SK-N-SH (cell line): Measurements from ENCODE around the gene LARGE1. TPM values are rescaled to one million over a fixed set of nuclear protein-coding genes. Genes with fewer than 3 reads are reported as not detected.

Experiments
- CTCF ChIA-PET: fragments of 300-600, 350-600 bp; formaldehyde crosslinking; extraction: SDS; loops from one replicate; lab custom pipeline; 2021; lab: Yijun Ruan, JAX
- POLR2A ChIA-PET: fragments of 350-600 bp; sonication (Branson Sonifier 250); formaldehyde crosslinking; extraction: SDS; loops from one replicate; lab custom pipeline; 2020; ENCODE audit warnings: antibody characterized with exemption, inconsistent platforms; lab: Yijun Ruan, JAX
- DNase-seq: peaks from one replicate; pipeline ENCODE4 v3.0.0; 2012
- H2AFZ ChIP-seq: fragments of 200-600 bp; sonication (generic); 2 replicates; pipeline ENCODE4 v1.8.1; 2016; ENCODE audit warnings: antibody characterized with exemption, mild to moderate bottlenecking, low read depth
- H3F3A ChIP-seq: fragments of 200-600 bp; sonication (generic); replicated peaks from 2 replicates; pipeline ENCODE3; 2016; ENCODE audit warnings: antibody characterized with exemption, mild to moderate bottlenecking; ENCODE audit not compliant: insufficient read depth
- H3K27ac ChIP-seq, 2 experiments: fragments of 200-500 bp in 1 of 2; fragments of 200-600 bp in 1 of 2; sonication (Bioruptor generic) in 1 of 2; sonication (generic), shearing (Covaris generic) in 1 of 2; 2 replicates each; pipeline versions ENCODE4 v1.5.1 to v1.6.1; 2014 to 2016; ENCODE audit warnings: low read depth in 2 of 2, inconsistent platforms in 1 of 2, low read length in 1 of 2, mild to moderate bottlenecking in 1 of 2, mixed read lengths in 1 of 2
- H3K27me3 ChIP-seq: fragments of 200-600 bp; sonication (generic), shearing (Covaris generic); 2 replicates; pipeline ENCODE4 v1.6.1; 2016; ENCODE audit warnings: mixed run types; ENCODE audit not compliant: insufficient read depth
- H3K36me3 ChIP-seq, 2 experiments: fragments of 200-500 bp in 1 of 2; fragments of 200-600 bp in 1 of 2; sonication (Bioruptor generic) in 1 of 2; sonication (generic) in 1 of 2; replicated peaks in 1 of 2; 2 replicates each; pipeline versions ENCODE3 to v1.5.1; 2014 to 2016; ENCODE audit warnings: low read length in 1 of 2, mild to moderate bottlenecking in 1 of 2; ENCODE audit not compliant: insufficient read depth in 2 of 2, control insufficient read depth in 1 of 2
- H3K4me1 ChIP-seq, 2 experiments: fragments of 200-500 bp in 1 of 2; fragments of 200-600 bp in 1 of 2; sonication (Bioruptor generic) in 1 of 2; sonication (generic), shearing (Covaris generic) in 1 of 2; 2 replicates each; pipeline versions ENCODE4 v1.5.1 to v1.6.1; 2014 to 2016; ENCODE audit warnings: low read depth in 1 of 2, low read length in 1 of 2, mixed run types in 1 of 2; ENCODE audit not compliant: insufficient read depth in 2 of 2, control insufficient read depth in 1 of 2
- H3K4me2 ChIP-seq: fragments of 200-600 bp; sonication (generic), shearing (Covaris generic); 2 replicates; pipeline ENCODE4 v1.6.1; 2017; ENCODE audit warnings: mixed run types
- H3K4me3 ChIP-seq, 2 experiments: fragments of 200-500 bp in 1 of 2; fragments of 200-600 bp in 1 of 2; sonication (Bioruptor generic) in 1 of 2; sonication (generic), shearing (Covaris generic) in 1 of 2; 2 replicates each; pipeline versions ENCODE4 v1.5.1 to v1.8.1; 2014 to 2016; ENCODE audit warnings: low read depth in 2 of 2, inconsistent platforms in 1 of 2, low read length in 1 of 2, mild to moderate bottlenecking in 1 of 2, mixed read lengths in 1 of 2, moderate library complexity in 1 of 2
- H3K79me2 ChIP-seq: fragments of 200-600 bp; sonication (generic); 2 replicates; pipeline ENCODE4 v1.8.1; 2017; ENCODE audit warnings: mild to moderate bottlenecking; ENCODE audit not compliant: insufficient read depth
- H3K9ac ChIP-seq: fragments of 200-600 bp; sonication (generic); 2 replicates; pipeline ENCODE4 v1.6.1; 2017; ENCODE audit warnings: mixed run types
- H3K9me2 ChIP-seq: fragments of 200-600 bp; sonication (generic); 2 replicates; pipeline ENCODE4 v1.6.1; 2017; ENCODE audit warnings: mixed run types
- H3K9me3 ChIP-seq: fragments of 200-600 bp; sonication (generic); 2 replicates; pipeline ENCODE4 v1.6.1; 2017; ENCODE audit warnings: mixed run types, mild to moderate bottlenecking, moderate library complexity
- H4K20me1 ChIP-seq: fragments of 200-600 bp; sonication (generic); 2 replicates; pipeline ENCODE4 v1.6.1; 2017; ENCODE audit warnings: mild to moderate bottlenecking, mixed run types; ENCODE audit not compliant: insufficient read depth
- ELF1 ChIP-seq: IDR thresholded peaks from 2 replicates; pipeline ENCODE4 v1.4.0; 2012
- FOSL2 ChIP-seq: IDR thresholded peaks from 2 replicates; pipeline ENCODE4 v1.4.0; 2012; ENCODE audit warnings: low read depth, mild to moderate bottlenecking, moderate library complexity, borderline replicate concordance
- JUND ChIP-seq: IDR thresholded peaks from 2 replicates; pipeline ENCODE4 v1.4.0; 2012
- MEF2A ChIP-seq: IDR thresholded peaks from 2 replicates; pipeline ENCODE4 v1.4.0; 2012; ENCODE audit warnings: low read depth, borderline replicate concordance
- NRF1 ChIP-seq: IDR thresholded peaks from 2 replicates; pipeline ENCODE4 v1.6.1; 2012; ENCODE audit warnings: low read depth, mild to moderate bottlenecking, low read length
- RAD21 ChIP-seq: IDR thresholded peaks from 2 replicates; pipeline ENCODE4 v1.6.1; 2012; ENCODE audit warnings: mild to moderate bottlenecking, low read length
- RCOR1 ChIP-seq: fragments of 150-350 bp; IDR thresholded peaks from 2 replicates; pipeline ENCODE4 v1.6.1; 2017; ENCODE audit warnings: antibody characterized with exemption, low read length
- SIN3A ChIP-seq: IDR thresholded peaks from 2 replicates; pipeline ENCODE4 v1.6.1; 2012; ENCODE audit warnings: low read depth, mild to moderate bottlenecking, low read length, moderate library complexity, borderline replicate concordance
- SMC3 ChIP-seq: IDR thresholded peaks from 2 replicates; pipeline ENCODE4 v1.6.1; 2012; ENCODE audit warnings: low read depth, low read length, improper control_type of control experiment
- TEAD4 ChIP-seq: IDR thresholded peaks from 2 replicates; pipeline ENCODE4 v1.4.0; 2012; ENCODE audit warnings: mild to moderate bottlenecking, borderline replicate concordance; ENCODE audit not compliant: insufficient read depth
- WGBS: methylation state at CpG from one replicate; pipeline ENCODE4 v1.1.6; 2017; ENCODE audit warnings: low lambda C conversion rate; 5-methylcytosine and 5-hydroxymethylcytosine counted together
- polyA plus RNA-seq, 3 experiments: library from polyadenylated mRNA; depleted of rRNA; stranded (reverse); fragments of >200 nt; gene quantifications; 2 replicates each; pipeline ENCODE4 v1.2.3, GENCODE V29; 2012
- TF ChIP-seq, protein P1 (sequence below): fragments of 200-600 bp; sonication (generic); IDR thresholded peaks from 2 replicates; pipeline ENCODE4 v1.6.1; 2017; ENCODE audit warnings: antibody characterized with exemption, mild to moderate bottlenecking, moderate library complexity
- TF ChIP-seq, protein P2 (sequence below): IDR thresholded peaks from 2 replicates; pipeline ENCODE4 v1.4.0; 2012; ENCODE audit warnings: low read depth
- TF ChIP-seq, protein P3 (sequence below): fragments of 150-350 bp; IDR thresholded peaks from 2 replicates; pipeline ENCODE4 v1.6.1; 2017; ENCODE audit warnings: antibody characterized with exemption, low read length, low read depth, borderline replicate concordance
- TF ChIP-seq, protein P4 (sequence below): IDR thresholded peaks from 2 replicates; pipeline ENCODE4 v1.4.0; 2012; ENCODE audit warnings: low read depth, borderline replicate concordance
- TF ChIP-seq, protein P5 (sequence below): fragments of 150-350 bp; IDR thresholded peaks from 2 replicates; pipeline ENCODE4 v1.6.1; 2016; ENCODE audit warnings: mild to moderate bottlenecking, low read depth, low read length

Gene LARGE1
- polyA plus RNA-seq, 1 of the 3 experiments (the other 2 are of a cell fraction) = 1.1 TPM

DNA sequence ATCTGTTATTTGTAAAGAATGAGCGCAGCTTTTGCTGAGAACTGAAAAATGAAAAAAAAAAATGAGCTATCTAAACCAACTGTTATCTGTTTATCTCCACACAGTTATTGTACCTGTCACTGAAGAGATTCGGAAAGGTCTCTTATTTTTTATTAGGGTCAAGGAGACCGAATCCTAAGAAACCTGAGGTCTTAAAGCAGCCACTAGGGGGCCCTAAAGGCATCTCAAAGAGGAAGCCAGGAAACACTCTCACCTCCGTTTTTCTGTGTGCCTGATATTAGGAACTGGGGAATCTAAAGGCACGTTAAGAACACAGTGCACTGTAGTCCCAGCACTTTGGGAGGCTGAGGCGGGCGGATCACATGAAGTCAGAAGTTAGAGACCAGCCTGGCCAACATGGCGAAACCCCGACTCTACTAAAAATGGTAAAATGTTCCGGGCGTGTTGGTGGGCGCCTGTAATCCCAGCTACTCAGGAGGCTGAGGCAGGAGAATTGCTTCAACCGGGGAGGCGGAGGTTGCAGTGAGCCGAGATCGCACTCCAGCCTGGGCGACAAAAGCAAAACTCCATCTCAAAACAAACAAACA, 3.5 kb upstream of the LARGE1 start:
- no peaks in the 10 kb centered on the region for H3K79me2 ChIP-seq
- 0 out of 2 replicates have a peak, but pooled peaks cover 3% of the 10 kb centered on the region for H4K20me1 ChIP-seq
- H3K27ac ChIP-seq = no peak overlapping the region
- CTCF ChIA-PET = interaction anchor here (0.6 to 5.3 kb wide), 40 partner anchors 11 to 1308 kb away, joined by 3 to 42 read pairs (median 3); no protein-coding TSS in a partner anchor
- no peaks in the 10 kb centered on the region for H3K9me3 ChIP-seq
- peak overlapping the region in 1 of 2 experiments; percentile 82; a peak in 1 of 4 replicates for H3K4me3 ChIP-seq
- no peak overlapping the region for H3K9ac ChIP-seq
- H3F3A ChIP-seq = peaks cover 6% of the 10 kb centered on the region
- H3K9me2 ChIP-seq = no peaks in the 10 kb centered on the region
- WGBS = 37% methylated on average over 17 of the region's 17 CpGs
- H3K4me2 ChIP-seq = no peak overlapping the region
- no peaks in the 10 kb centered on the region for H3K36me3 ChIP-seq
- no peak overlapping the region for H2AFZ ChIP-seq
- POLR2A ChIA-PET = no interaction called here
- DNase-seq = peak; percentile 60
- peaks cover 0 to 21% of the 10 kb centered on the region in 2 experiments; a peak in 2 of 4 replicates for H3K4me1 ChIP-seq
- no peaks in the 10 kb centered on the region; the same call in 1 of the 2 replicates for H3K27me3 ChIP-seq
- TF ChIP-seq, protein P1, sequence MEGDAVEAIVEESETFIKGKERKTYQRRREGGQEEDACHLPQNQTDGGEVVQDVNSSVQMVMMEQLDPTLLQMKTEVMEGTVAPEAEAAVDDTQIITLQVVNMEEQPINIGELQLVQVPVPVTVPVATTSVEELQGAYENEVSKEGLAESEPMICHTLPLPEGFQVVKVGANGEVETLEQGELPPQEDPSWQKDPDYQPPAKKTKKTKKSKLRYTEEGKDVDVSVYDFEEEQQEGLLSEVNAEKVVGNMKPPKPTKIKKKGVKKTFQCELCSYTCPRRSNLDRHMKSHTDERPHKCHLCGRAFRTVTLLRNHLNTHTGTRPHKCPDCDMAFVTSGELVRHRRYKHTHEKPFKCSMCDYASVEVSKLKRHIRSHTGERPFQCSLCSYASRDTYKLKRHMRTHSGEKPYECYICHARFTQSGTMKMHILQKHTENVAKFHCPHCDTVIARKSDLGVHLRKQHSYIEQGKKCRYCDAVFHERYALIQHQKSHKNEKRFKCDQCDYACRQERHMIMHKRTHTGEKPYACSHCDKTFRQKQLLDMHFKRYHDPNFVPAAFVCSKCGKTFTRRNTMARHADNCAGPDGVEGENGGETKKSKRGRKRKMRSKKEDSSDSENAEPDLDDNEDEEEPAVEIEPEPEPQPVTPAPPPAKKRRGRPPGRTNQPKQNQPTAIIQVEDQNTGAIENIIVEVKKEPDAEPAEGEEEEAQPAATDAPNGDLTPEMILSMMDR = peak; percentile 90
- TF ChIP-seq RAD21 (peak; percentile 76), SMC3 (peak; percentile 46), FOSL2 (no peak)
- TF ChIP-seq, protein P2, sequence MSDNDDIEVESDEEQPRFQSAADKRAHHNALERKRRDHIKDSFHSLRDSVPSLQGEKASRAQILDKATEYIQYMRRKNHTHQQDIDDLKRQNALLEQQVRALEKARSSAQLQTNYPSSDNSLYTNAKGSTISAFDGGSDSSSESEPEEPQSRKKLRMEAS = no peak

DNA sequence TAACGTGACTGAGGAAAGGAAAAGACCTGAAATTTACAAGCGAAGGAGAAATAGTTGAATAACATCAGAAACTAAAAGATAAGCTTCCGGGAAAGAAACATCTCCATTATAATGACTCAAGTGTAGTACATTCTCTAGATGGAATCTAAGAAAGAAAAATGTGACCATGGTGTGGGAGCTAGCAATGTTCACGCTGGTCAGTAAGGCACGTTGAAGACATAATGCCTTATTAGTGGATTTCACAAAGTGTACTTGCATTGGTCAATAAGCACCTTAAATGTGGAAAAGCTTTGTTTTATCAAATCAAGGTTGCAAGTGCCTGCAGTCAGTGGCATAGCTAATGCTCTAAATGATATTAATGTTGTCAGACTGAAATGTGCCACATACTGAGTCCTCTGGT, 2.8 kb upstream of the LARGE1 start:
- Histone ChIP-seq H3K4me3 (peak overlapping the region in 1 of 2 experiments; percentile 82; a peak in 2 of 4 replicates), H3K4me2 (peak overlapping the region; percentile 100), H3K79me2 (no peaks in the 10 kb centered on the region), H3F3A (peaks cover 6% of the 10 kb centered on the region), H3K9me3 (no peaks in the 10 kb centered on the region), H4K20me1 (0 out of 2 replicates have a peak, but pooled peaks cover 9% of the 10 kb centered on the region), H3K9me2 (no peaks in the 10 kb centered on the region), H3K27me3 (no peaks in the 10 kb centered on the region; the same call in 1 of the 2 replicates), H2AFZ (peak overlapping the region; percentile 100), H3K4me1 (peaks cover 0 to 21% of the 10 kb centered on the region in 2 experiments; a peak in 2 of 4 replicates), H3K27ac (no peak overlapping the region), H3K9ac (no peak overlapping the region), H3K36me3 (no peaks in the 10 kb centered on the region)
- 6% methylated on average over 5 of the region's 5 CpGs for WGBS
- no peak for DNase-seq
- no peak for TF ChIP-seq ELF1
- no peak for TF ChIP-seq SIN3A
- TF ChIP-seq, protein P3, sequence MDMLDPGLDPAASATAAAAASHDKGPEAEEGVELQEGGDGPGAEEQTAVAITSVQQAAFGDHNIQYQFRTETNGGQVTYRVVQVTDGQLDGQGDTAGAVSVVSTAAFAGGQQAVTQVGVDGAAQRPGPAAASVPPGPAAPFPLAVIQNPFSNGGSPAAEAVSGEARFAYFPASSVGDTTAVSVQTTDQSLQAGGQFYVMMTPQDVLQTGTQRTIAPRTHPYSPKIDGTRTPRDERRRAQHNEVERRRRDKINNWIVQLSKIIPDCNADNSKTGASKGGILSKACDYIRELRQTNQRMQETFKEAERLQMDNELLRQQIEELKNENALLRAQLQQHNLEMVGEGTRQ = no peak
- TF ChIP-seq FOSL2 = no peak
- TF ChIP-seq, protein P2 = no peak
- TF ChIP-seq JUND = no peak
- TF ChIP-seq, protein P4, sequence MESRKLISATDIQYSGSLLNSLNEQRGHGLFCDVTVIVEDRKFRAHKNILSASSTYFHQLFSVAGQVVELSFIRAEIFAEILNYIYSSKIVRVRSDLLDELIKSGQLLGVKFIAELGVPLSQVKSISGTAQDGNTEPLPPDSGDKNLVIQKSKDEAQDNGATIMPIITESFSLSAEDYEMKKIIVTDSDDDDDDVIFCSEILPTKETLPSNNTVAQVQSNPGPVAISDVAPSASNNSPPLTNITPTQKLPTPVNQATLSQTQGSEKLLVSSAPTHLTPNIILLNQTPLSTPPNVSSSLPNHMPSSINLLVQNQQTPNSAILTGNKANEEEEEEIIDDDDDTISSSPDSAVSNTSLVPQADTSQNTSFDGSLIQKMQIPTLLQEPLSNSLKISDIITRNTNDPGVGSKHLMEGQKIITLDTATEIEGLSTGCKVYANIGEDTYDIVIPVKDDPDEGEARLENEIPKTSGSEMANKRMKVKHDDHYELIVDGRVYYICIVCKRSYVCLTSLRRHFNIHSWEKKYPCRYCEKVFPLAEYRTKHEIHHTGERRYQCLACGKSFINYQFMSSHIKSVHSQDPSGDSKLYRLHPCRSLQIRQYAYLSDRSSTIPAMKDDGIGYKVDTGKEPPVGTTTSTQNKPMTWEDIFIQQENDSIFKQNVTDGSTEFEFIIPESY = no peak
- TF ChIP-seq RCOR1 = no peak
- TF ChIP-seq, protein P5, sequence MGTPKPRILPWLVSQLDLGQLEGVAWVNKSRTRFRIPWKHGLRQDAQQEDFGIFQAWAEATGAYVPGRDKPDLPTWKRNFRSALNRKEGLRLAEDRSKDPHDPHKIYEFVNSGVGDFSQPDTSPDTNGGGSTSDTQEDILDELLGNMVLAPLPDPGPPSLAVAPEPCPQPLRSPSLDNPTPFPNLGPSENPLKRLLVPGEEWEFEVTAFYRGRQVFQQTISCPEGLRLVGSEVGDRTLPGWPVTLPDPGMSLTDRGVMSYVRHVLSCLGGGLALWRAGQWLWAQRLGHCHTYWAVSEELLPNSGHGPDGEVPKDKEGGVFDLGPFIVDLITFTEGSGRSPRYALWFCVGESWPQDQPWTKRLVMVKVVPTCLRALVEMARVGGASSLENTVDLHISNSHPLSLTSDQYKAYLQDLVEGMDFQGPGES = no peak
- no peak for TF ChIP-seq TEAD4
- TF ChIP-seq MEF2A = no peak
- no peak for TF ChIP-seq NRF1
- ChIA-PET CTCF (interaction anchor here (0.8 to 5.3 kb wide), 39 partner anchors 12 to 1308 kb away, joined by 3 to 42 read pairs (median 3); no protein-coding TSS in a partner anchor), POLR2A (no interaction called here)
